GM23338 (cell line): ENCODE measurements around the gene FAM163A. TPM values are rescaled to one million over a fixed set of nuclear protein-coding genes. Genes with fewer than 3 reads are reported as not detected.

ENCODE experiments used
- ATAC-seq: fragments of 200-7000 bp; cut with Tn5 transposase; 3 replicates; pipeline ENCODE4 v1.9.1; 2020
- DNase-seq: peaks from one replicate; pipeline ENCODE4 v3.0.0-alpha.2; 2015; ENCODE audit warnings: low spot score
- H2AFZ ChIP-seq: fragments of 200-600 bp; sonication (generic); 2 replicates; pipeline ENCODE4 v1.8.0; 2016; ENCODE audit warnings: antibody characterized with exemption, mild to moderate bottlenecking, moderate library complexity
- H3F3A ChIP-seq: fragments of 200-600 bp; sonication (generic); replicated peaks from 2 replicates; pipeline ENCODE4 v1.8.0; 2017; ENCODE audit warnings: antibody characterized with exemption, mixed run types, low read depth
- H3K27ac ChIP-seq: fragments of 200-600 bp; sonication (generic); 2 replicates; pipeline ENCODE4 v1.6.1; 2016; ENCODE audit warnings: low read depth
- H3K27me3 ChIP-seq: fragments of 200-600 bp; sonication (generic); 2 replicates; pipeline ENCODE4 v1.8.0; 2016; ENCODE audit warnings: mild to moderate bottlenecking, mixed run types, moderate library complexity; ENCODE audit not compliant: insufficient read depth
- H3K36me3 ChIP-seq: fragments of 200-600 bp; sonication (generic); 2 replicates; pipeline ENCODE4 v1.8.0; 2016; ENCODE audit warnings: mild to moderate bottlenecking; ENCODE audit not compliant: insufficient read depth
- H3K4me1 ChIP-seq: fragments of 200-600 bp; sonication (generic); 2 replicates; pipeline ENCODE4 v1.8.0; 2016; ENCODE audit warnings: mild to moderate bottlenecking, moderate library complexity; ENCODE audit not compliant: insufficient read depth
- H3K4me2 ChIP-seq: fragments of 200-600 bp; sonication (generic); 2 replicates; pipeline ENCODE4 v1.7.1; 2017; ENCODE audit warnings: mixed run types
- H3K4me3 ChIP-seq: fragments of 200-600 bp; sonication (generic); 2 replicates; pipeline ENCODE4 v1.6.1; 2016; ENCODE audit warnings: mixed run types
- H3K79me2 ChIP-seq: fragments of 200-600 bp; sonication (generic); replicated peaks from 2 replicates; pipeline ENCODE4 v1.8.0; 2017; ENCODE audit warnings: mild to moderate bottlenecking; ENCODE audit not compliant: insufficient read depth
- H3K9me2 ChIP-seq: fragments of 200-600 bp; sonication (generic); 2 replicates; pipeline ENCODE4 v1.8.0; 2017; ENCODE audit not compliant: insufficient read depth
- H4K20me1 ChIP-seq: fragments of 200-600 bp; sonication (generic); replicated peaks from 2 replicates; pipeline ENCODE4 v1.8.0; 2017; ENCODE audit warnings: mild to moderate bottlenecking; ENCODE audit not compliant: insufficient read depth
- H3K27ac Mint-ChIP-seq: 2 replicates; pipeline ENCODE4 v1.8.0; 2020; ENCODE audit warnings: inconsistent platforms, mild to moderate bottlenecking, moderate library complexity, mixed read lengths
- H3K27me3 Mint-ChIP-seq: 3 replicates; pipeline ENCODE4 v1.8.0; 2022; ENCODE audit warnings: low read depth, mild to moderate bottlenecking, moderate library complexity, mixed read lengths, inconsistent platforms; ENCODE audit not compliant: insufficient read depth, poor library complexity
- H3K36me3 Mint-ChIP-seq: 3 replicates; pipeline ENCODE4 v1.8.0; 2021; ENCODE audit warnings: low read depth, mild to moderate bottlenecking, inconsistent platforms, moderate library complexity, mixed read lengths
- H3K4me1 Mint-ChIP-seq: 3 replicates; pipeline ENCODE4 v1.8.0; 2020; ENCODE audit warnings: mild to moderate bottlenecking, inconsistent platforms, mixed read lengths
- H3K4me3 Mint-ChIP-seq: 3 replicates; pipeline ENCODE4 v1.8.0; 2021; ENCODE audit warnings: moderate library complexity, mild to moderate bottlenecking, inconsistent platforms, mixed read lengths
- H3K9me3 Mint-ChIP-seq: 3 replicates; pipeline ENCODE4 v1.8.0; 2020; ENCODE audit warnings: moderate library complexity, mild to moderate bottlenecking, inconsistent platforms, mixed read lengths
- CREB1 ChIP-seq: fragments of 250-450 bp; sonication (Bioruptor Pico); IDR thresholded peaks from 2 replicates; pipeline ENCODE4 v1.5.0; 2020; ENCODE audit warnings: low read depth, mild to moderate bottlenecking, moderate library complexity
- EZH2 ChIP-seq: fragments of 200-600 bp; sonication (generic); IDR thresholded peaks from one replicate; pipeline ENCODE4 v1.8.0; 2017; ENCODE audit warnings: antibody characterized with exemption, mild to moderate bottlenecking, low read depth; ENCODE audit not compliant: unreplicated experiment
- EZH2phosphoT487 ChIP-seq: fragments of 200-600 bp; sonication (generic); IDR thresholded peaks from one replicate; pipeline ENCODE4 v1.8.1; 2018; ENCODE audit warnings: antibody characterized with exemption; ENCODE audit not compliant: unreplicated experiment
- JUNB ChIP-seq: IDR thresholded peaks from one replicate; pipeline ENCODE4 v1.6.1; 2016; ENCODE audit warnings: antibody characterized with exemption; ENCODE audit not compliant: unreplicated experiment
- NANOG ChIP-seq: IDR thresholded peaks from 2 replicates; pipeline ENCODE4 v1.6.1; 2016; ENCODE audit warnings: antibody characterized with exemption, borderline replicate concordance
- POLR2AphosphoS5 ChIP-seq: IDR thresholded peaks from 2 replicates; pipeline ENCODE4 v1.6.1; 2016; ENCODE audit warnings: antibody characterized with exemption, low read depth
- ZNF331 ChIP-seq: fragments of 250-450 bp; sonication (Bioruptor Pico); IDR thresholded peaks from 2 replicates; pipeline ENCODE4 v1.5.0; 2020; ENCODE audit warnings: low read depth, mild to moderate bottlenecking, moderate library complexity
- polyA plus RNA-seq: library from polyadenylated mRNA; unstranded; fragments of >200 nt; fragmentation: Nextera tagmentation; extraction: Ambion mirVana; gene quantifications from 2 replicates; pipeline ENCODE4 v1.2.1, GENCODE V29; 2016
- total RNA-seq: library from RNA; depleted of rRNA; stranded (reverse); fragments of >200 nt; shearing (Covaris generic); gene quantifications from 2 replicates; pipeline ENCODE4 v1.2.3, GENCODE V29; 2014
- TF ChIP-seq, protein P1 (sequence below): fragments of 250-450 bp; sonication (Bioruptor Pico); IDR thresholded peaks from 2 replicates; pipeline ENCODE4 v1.5.0; 2020; ENCODE audit warnings: mild to moderate bottlenecking, moderate library complexity
- TF ChIP-seq, protein P2 (sequence below): IDR thresholded peaks from one replicate; pipeline ENCODE4 v1.6.1; 2018; ENCODE audit warnings: antibody characterized with exemption; ENCODE audit not compliant: unreplicated experiment
- TF ChIP-seq, protein P3 (sequence below), 2 experiments: fragments of 200-600 bp in 1 of 2; sonication (generic) in 1 of 2; conservative IDR thresholded peaks; 2 replicates each; pipeline versions ENCODE4 v1.5.1 to v1.6.1; 2016 to 2017; ENCODE audit warnings: antibody characterized with exemption in 2 of 2, low read depth in 2 of 2, mild to moderate bottlenecking in 2 of 2, moderate library complexity in 1 of 2

The FAM163A gene
- total and polyA plus RNA-seq, 2 experiments from 2014 or later = not detected

DNA sequence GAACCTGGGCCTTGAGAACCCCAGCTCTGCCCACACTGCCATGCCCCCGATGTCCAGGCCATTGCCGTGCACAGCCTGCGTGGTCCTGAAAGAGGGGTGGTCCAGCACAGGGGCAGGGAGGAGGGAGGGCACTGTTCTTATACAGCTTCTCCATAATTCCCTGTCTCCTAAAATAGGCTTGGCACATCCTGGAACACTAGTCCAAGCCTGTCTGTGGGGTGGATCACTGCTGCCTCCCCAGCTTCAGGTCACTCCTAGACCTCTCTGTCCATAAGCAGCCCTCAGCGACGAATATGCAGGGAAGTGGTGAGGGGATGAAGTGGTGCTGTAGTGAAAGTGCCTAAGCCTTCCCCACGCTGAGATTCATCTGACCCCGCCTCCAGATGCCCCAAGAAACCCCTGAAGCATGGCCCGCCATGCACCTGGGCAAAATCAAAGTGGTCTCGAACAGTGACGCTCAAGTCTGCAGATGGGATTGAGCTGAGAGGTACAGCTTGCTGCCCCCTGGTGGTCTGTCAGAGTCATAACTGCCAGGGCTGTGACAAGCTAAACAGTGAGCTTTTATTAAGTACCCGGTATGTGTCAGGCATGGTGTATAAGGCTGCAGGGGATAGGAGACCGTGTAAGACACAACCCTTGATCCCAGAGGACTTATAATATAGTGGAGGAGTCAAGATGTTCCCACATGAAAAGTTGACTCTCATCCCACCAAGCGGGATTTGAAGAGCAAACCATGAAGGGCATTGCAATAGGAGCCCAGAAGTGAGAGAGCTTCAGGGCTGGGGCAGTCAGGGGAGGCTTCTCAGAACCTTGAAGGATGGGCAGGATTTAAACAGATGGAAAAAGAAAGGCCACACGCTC is 66.6 kb downstream of the FAM163A start:
- no peaks in the 10 kb centered on the region for H3F3A ChIP-seq
- Mint-ChIP-seq H3K27me3 (peaks cover 21% of the 10 kb centered on the region), H3K4me3 (no peak overlapping the region), H3K36me3 (no peaks in the 10 kb centered on the region), H3K4me1 (no peaks in the 10 kb centered on the region; the same call in 2 of the 3 replicates), H3K9me3 (no peaks in the 10 kb centered on the region), H3K27ac (no peak overlapping the region)
- DNase-seq (peak; percentile 91), ATAC-seq (peak; percentile 68)
- H3K36me3 ChIP-seq = no peaks in the 10 kb centered on the region
- H3K27me3 ChIP-seq = no peaks in the 10 kb centered on the region
- H3K4me1 ChIP-seq = no peaks in the 10 kb centered on the region; the same call in 1 of the 2 replicates
- no peak overlapping the region for H3K27ac ChIP-seq
- no peaks in the 10 kb centered on the region for H3K9me2 ChIP-seq
- no peaks in the 10 kb centered on the region for H4K20me1 ChIP-seq
- no peaks in the 10 kb centered on the region for H3K79me2 ChIP-seq
- H2AFZ ChIP-seq = peak overlapping the region; percentile 94
- no peak for TF ChIP-seq NANOG
- no peak for TF ChIP-seq POLR2AphosphoS5
- TF ChIP-seq, protein P1, sequence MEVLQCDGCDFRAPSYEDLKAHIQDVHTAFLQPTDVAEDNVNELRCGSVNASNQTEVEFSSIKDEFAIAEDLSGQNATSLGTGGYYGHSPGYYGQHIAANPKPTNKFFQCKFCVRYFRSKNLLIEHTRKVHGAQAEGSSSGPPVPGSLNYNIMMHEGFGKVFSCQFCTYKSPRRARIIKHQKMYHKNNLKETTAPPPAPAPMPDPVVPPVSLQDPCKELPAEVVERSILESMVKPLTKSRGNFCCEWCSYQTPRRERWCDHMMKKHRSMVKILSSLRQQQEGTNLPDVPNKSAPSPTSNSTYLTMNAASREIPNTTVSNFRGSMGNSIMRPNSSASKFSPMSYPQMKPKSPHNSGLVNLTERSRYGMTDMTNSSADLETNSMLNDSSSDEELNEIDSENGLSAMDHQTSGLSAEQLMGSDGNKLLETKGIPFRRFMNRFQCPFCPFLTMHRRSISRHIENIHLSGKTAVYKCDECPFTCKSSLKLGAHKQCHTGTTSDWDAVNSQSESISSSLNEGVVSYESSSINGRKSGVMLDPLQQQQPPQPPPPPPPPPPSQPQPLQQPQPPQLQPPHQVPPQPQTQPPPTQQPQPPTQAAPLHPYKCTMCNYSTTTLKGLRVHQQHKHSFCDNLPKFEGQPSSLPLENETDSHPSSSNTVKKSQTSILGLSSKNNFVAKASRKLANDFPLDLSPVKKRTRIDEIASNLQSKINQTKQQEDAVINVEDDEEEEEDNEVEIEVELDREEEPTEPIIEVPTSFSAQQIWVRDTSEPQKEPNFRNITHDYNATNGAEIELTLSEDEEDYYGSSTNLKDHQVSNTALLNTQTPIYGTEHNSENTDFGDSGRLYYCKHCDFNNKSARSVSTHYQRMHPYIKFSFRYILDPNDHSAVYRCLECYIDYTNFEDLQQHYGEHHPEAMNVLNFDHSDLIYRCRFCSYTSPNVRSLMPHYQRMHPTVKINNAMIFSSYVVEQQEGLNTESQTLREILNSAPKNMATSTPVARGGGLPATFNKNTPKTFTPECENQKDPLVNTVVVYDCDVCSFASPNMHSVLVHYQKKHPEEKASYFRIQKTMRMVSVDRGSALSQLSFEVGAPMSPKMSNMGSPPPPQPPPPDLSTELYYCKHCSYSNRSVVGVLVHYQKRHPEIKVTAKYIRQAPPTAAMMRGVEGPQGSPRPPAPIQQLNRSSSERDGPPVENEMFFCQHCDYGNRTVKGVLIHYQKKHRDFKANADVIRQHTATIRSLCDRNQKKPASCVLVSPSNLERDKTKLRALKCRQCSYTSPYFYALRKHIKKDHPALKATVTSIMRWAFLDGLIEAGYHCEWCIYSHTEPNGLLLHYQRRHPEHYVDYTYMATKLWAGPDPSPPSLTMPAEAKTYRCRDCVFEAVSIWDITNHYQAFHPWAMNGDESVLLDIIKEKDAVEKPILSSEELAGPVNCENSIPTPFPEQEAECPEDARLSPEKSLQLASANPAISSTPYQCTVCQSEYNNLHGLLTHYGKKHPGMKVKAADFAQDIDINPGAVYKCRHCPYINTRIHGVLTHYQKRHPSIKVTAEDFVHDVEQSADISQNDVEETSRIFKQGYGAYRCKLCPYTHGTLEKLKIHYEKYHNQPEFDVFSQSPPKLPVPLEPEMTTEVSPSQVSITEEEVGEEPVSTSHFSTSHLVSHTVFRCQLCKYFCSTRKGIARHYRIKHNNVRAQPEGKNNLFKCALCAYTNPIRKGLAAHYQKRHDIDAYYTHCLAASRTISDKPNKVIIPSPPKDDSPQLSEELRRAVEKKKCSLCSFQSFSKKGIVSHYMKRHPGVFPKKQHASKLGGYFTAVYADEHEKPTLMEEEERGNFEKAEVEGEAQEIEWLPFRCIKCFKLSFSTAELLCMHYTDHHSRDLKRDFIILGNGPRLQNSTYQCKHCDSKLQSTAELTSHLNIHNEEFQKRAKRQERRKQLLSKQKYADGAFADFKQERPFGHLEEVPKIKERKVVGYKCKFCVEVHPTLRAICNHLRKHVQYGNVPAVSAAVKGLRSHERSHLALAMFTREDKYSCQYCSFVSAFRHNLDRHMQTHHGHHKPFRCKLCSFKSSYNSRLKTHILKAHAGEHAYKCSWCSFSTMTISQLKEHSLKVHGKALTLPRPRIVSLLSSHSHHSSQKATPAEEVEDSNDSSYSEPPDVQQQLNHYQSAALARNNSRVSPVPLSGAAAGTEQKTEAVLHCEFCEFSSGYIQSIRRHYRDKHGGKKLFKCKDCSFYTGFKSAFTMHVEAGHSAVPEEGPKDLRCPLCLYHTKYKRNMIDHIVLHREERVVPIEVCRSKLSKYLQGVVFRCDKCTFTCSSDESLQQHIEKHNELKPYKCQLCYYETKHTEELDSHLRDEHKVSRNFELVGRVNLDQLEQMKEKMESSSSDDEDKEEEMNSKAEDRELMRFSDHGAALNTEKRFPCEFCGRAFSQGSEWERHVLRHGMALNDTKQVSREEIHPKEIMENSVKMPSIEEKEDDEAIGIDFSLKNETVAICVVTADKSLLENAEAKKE (CRISPR knock-in tag) = no peak
- no peak for TF ChIP-seq EZH2
- TF ChIP-seq, protein P2, sequence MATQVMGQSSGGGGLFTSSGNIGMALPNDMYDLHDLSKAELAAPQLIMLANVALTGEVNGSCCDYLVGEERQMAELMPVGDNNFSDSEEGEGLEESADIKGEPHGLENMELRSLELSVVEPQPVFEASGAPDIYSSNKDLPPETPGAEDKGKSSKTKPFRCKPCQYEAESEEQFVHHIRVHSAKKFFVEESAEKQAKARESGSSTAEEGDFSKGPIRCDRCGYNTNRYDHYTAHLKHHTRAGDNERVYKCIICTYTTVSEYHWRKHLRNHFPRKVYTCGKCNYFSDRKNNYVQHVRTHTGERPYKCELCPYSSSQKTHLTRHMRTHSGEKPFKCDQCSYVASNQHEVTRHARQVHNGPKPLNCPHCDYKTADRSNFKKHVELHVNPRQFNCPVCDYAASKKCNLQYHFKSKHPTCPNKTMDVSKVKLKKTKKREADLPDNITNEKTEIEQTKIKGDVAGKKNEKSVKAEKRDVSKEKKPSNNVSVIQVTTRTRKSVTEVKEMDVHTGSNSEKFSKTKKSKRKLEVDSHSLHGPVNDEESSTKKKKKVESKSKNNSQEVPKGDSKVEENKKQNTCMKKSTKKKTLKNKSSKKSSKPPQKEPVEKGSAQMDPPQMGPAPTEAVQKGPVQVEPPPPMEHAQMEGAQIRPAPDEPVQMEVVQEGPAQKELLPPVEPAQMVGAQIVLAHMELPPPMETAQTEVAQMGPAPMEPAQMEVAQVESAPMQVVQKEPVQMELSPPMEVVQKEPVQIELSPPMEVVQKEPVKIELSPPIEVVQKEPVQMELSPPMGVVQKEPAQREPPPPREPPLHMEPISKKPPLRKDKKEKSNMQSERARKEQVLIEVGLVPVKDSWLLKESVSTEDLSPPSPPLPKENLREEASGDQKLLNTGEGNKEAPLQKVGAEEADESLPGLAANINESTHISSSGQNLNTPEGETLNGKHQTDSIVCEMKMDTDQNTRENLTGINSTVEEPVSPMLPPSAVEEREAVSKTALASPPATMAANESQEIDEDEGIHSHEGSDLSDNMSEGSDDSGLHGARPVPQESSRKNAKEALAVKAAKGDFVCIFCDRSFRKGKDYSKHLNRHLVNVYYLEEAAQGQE = no peak
- TF ChIP-seq EZH2phosphoT487 = no peak
- no peak for TF ChIP-seq JUNB
- TF ChIP-seq, protein P3, sequence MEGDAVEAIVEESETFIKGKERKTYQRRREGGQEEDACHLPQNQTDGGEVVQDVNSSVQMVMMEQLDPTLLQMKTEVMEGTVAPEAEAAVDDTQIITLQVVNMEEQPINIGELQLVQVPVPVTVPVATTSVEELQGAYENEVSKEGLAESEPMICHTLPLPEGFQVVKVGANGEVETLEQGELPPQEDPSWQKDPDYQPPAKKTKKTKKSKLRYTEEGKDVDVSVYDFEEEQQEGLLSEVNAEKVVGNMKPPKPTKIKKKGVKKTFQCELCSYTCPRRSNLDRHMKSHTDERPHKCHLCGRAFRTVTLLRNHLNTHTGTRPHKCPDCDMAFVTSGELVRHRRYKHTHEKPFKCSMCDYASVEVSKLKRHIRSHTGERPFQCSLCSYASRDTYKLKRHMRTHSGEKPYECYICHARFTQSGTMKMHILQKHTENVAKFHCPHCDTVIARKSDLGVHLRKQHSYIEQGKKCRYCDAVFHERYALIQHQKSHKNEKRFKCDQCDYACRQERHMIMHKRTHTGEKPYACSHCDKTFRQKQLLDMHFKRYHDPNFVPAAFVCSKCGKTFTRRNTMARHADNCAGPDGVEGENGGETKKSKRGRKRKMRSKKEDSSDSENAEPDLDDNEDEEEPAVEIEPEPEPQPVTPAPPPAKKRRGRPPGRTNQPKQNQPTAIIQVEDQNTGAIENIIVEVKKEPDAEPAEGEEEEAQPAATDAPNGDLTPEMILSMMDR (conservative IDR thresholded peaks at IDR 0.05; ENCODE audit: low read depth in 2 of 2) = peak; percentile 94
- TF ChIP-seq ZNF331 (CRISPR knock-in tag) = no peak
- peak; percentile 63 for TF ChIP-seq CREB1 (CRISPR knock-in tag)
- no peak overlapping the region for H3K4me2 ChIP-seq
- H3K4me3 ChIP-seq = no peak overlapping the region
